ENCODE measurements around the gene LIMCH1. TPM values are rescaled to one million over a fixed set of nuclear protein-coding genes. Genes with fewer than 3 reads are reported as not detected.

The LIMCH1 gene
- total RNA-seq, 5 donors from 2014 or later (not counting 1 experiment from before 2014, with no cell fraction given), result 0.15 to 0.38 (median 0.30) TPM

- Histone ChIP-seq H3K4me1 (ENCODE audit: control insufficient read depth in 1 of 2, extremely low read depth in 1 of 2, insufficient read depth in 2 of 2, low read length in 2 of 2) (no peaks in the 10 kb centered on the region), H3K36me3 (ENCODE audit: control insufficient read depth in 2 of 2, extremely low read depth in 1 of 2, insufficient read depth in 1 of 2, low read length in 1 of 2) (no peaks in the 10 kb centered on the region), H3K9me3 (no peaks in the 10 kb centered on the region), H3K27ac (ENCODE audit: low read length) (no peak overlapping the region), H3K27me3 (replicated peaks in 1 of 2; ENCODE audit: control insufficient read depth in 2 of 2, extremely low read depth in 1 of 2, insufficient read depth in 2 of 2, low read length in 1 of 2) (no peaks in the 10 kb centered on the region), H3K4me3 (ENCODE audit: control insufficient read depth in 1 of 2, extremely low read depth in 1 of 2, low read length in 1 of 2) (no peak overlapping the region)
- no peak overlapping the region for H3K27ac Mint-ChIP-seq
- POLR2A ChIA-PET, result no interaction called here
- H3K4me1 Mint-ChIP-seq, result no peaks in the 10 kb centered on the region
- H3K4me3 Mint-ChIP-seq, result no peak overlapping the region
- peaks cover 0 to 6% of the 10 kb centered on the region in 2 donors for H3K27me3 Mint-ChIP-seq
- no peaks in the 10 kb centered on the region for H3K36me3 Mint-ChIP-seq
- no peak for ATAC-seq (replicated peaks in 1 of 4)
- DNase-seq, result no peak
- CTCF ChIA-PET, result no interaction called here
- peaks cover 0 to 5% (median 0%) of the 10 kb centered on the region in 3 donors for H3K9me3 Mint-ChIP-seq
- 79% methylated on average over 4 of the region's 6 CpGs for WGBS (ENCODE audit: insufficient coverage)
These were observed 9.3 kb upstream of the LIMCH1 start for GRCh38 chr4:41528512-41529205.

- H3K9me3 ChIP-seq, result no peaks in the 10 kb centered on the region
- no peak overlapping the region for H3K27ac ChIP-seq (ENCODE audit: low read length)
- no peaks in the 10 kb centered on the region for H3K36me3 ChIP-seq (ENCODE audit: control insufficient read depth in 2 of 2, extremely low read depth in 1 of 2, insufficient read depth in 1 of 2, low read length in 1 of 2)
- no peaks in the 10 kb centered on the region for H3K4me1 ChIP-seq (ENCODE audit: control insufficient read depth in 1 of 2, extremely low read depth in 1 of 2, insufficient read depth in 2 of 2, low read length in 2 of 2)
- no peaks in the 10 kb centered on the region for H3K27me3 ChIP-seq (replicated peaks in 1 of 2; ENCODE audit: control insufficient read depth in 2 of 2, extremely low read depth in 1 of 2, insufficient read depth in 2 of 2, low read length in 1 of 2)
- Mint-ChIP-seq H3K27me3 (peaks cover 0 to 3% of the 10 kb centered on the region in 2 donors), H3K36me3 (no peaks in the 10 kb centered on the region), H3K4me1 (no peaks in the 10 kb centered on the region), H3K9me3 (peaks cover 0 to 5% (median 0%) of the 10 kb centered on the region in 3 donors), H3K27ac (no peak overlapping the region), H3K4me3 (no peak overlapping the region)
- ChIA-PET POLR2A (no interaction called here), CTCF (no interaction called here)
- ATAC-seq (replicated peaks in 1 of 4) (no peak), DNase-seq (no peak)
- no peak overlapping the region for H3K4me3 ChIP-seq (ENCODE audit: control insufficient read depth in 1 of 2, extremely low read depth in 1 of 2, low read length in 1 of 2)
- WGBS (ENCODE audit: insufficient coverage), result no CpG with 5 or more reads among the region's 5 CpGs
These were observed 7.2 kb upstream of the LIMCH1 start for GRCh38 chr4:41530741-41531140.

GRCh38 chr4:41532336-41532735 lies 5.6 kb upstream of the LIMCH1 start:
- DNase-seq (no peak), ATAC-seq (replicated peaks in 1 of 4) (no peak)
- H3K27ac Mint-ChIP-seq, result no peak overlapping the region
- CTCF ChIA-PET, result no interaction called here
- WGBS (ENCODE audit: insufficient coverage), result 100% methylated on average over 1 of the region's 7 CpGs
- Histone ChIP-seq H3K27me3 (replicated peaks in 1 of 2; ENCODE audit: control insufficient read depth in 2 of 2, extremely low read depth in 1 of 2, insufficient read depth in 2 of 2, low read length in 1 of 2) (no peaks in the 10 kb centered on the region), H3K9me3 (no peaks in the 10 kb centered on the region), H3K36me3 (ENCODE audit: control insufficient read depth in 2 of 2, extremely low read depth in 1 of 2, insufficient read depth in 1 of 2, low read length in 1 of 2) (no peaks in the 10 kb centered on the region), H3K27ac (ENCODE audit: low read length) (no peak overlapping the region), H3K4me3 (ENCODE audit: control insufficient read depth in 1 of 2, extremely low read depth in 1 of 2, low read length in 1 of 2) (no peak overlapping the region), H3K4me1 (ENCODE audit: control insufficient read depth in 1 of 2, extremely low read depth in 1 of 2, insufficient read depth in 2 of 2, low read length in 2 of 2) (no peaks in the 10 kb centered on the region)
- POLR2A ChIA-PET, result no interaction called here
- H3K27me3 Mint-ChIP-seq, result no peaks in the 10 kb centered on the region
- H3K4me3 Mint-ChIP-seq, result no peak overlapping the region
- H3K36me3 Mint-ChIP-seq, result no peaks in the 10 kb centered on the region
- no peaks in the 10 kb centered on the region for H3K9me3 Mint-ChIP-seq
- no peaks in the 10 kb centered on the region for H3K4me1 Mint-ChIP-seq

GRCh38 chr4:41532882-41533281 lies 5.1 kb upstream of the LIMCH1 start:
- ATAC-seq (replicated peaks in 1 of 4), result no peak
- no peaks in the 10 kb centered on the region for H3K27me3 Mint-ChIP-seq
- Histone ChIP-seq H3K27me3 (replicated peaks in 1 of 2; ENCODE audit: control insufficient read depth in 2 of 2, extremely low read depth in 1 of 2, insufficient read depth in 2 of 2, low read length in 1 of 2) (no peaks in the 10 kb centered on the region), H3K4me1 (ENCODE audit: control insufficient read depth in 1 of 2, extremely low read depth in 1 of 2, insufficient read depth in 2 of 2, low read length in 2 of 2) (no peaks in the 10 kb centered on the region), H3K27ac (ENCODE audit: low read length) (no peak overlapping the region), H3K4me3 (ENCODE audit: control insufficient read depth in 1 of 2, extremely low read depth in 1 of 2, low read length in 1 of 2) (no peak overlapping the region), H3K36me3 (ENCODE audit: control insufficient read depth in 2 of 2, extremely low read depth in 1 of 2, insufficient read depth in 1 of 2, low read length in 1 of 2) (no peaks in the 10 kb centered on the region), H3K9me3 (no peaks in the 10 kb centered on the region)
- WGBS (ENCODE audit: insufficient coverage), result 79% methylated on average over 2 of the region's 2 CpGs
- H3K9me3 Mint-ChIP-seq, result no peaks in the 10 kb centered on the region
- H3K27ac Mint-ChIP-seq, result no peak overlapping the region
- H3K4me3 Mint-ChIP-seq, result no peak overlapping the region
- CTCF ChIA-PET, result no interaction called here
- no peak for DNase-seq
- no peaks in the 10 kb centered on the region for H3K36me3 Mint-ChIP-seq
- H3K4me1 Mint-ChIP-seq, result no peaks in the 10 kb centered on the region
- POLR2A ChIA-PET, result no interaction called here

- CTCF ChIA-PET, result no interaction called here
- no peaks in the 10 kb centered on the region for H3K36me3 Mint-ChIP-seq
- no peak for ATAC-seq (replicated peaks in 1 of 4)
These were observed 4.3 kb upstream of the LIMCH1 start for GRCh38 chr4:41533680-41534079.

GRCh38 chr4:41534404-41534803 lies 3.6 kb upstream of the LIMCH1 start:
- CTCF ChIA-PET, result no interaction called here
- POLR2A ChIA-PET, result no interaction called here

More at GRCh38 chr4:41533680-41534079, 4.3 kb upstream of the LIMCH1 start:
- H3K4me3 ChIP-seq (ENCODE audit: control insufficient read depth in 1 of 2, extremely low read depth in 1 of 2, low read length in 1 of 2), result no peak overlapping the region
- H3K27ac ChIP-seq (ENCODE audit: low read length), result no peak overlapping the region
- H3K27me3 ChIP-seq (replicated peaks in 1 of 2; ENCODE audit: control insufficient read depth in 2 of 2, extremely low read depth in 1 of 2, insufficient read depth in 2 of 2, low read length in 1 of 2), result no peaks in the 10 kb centered on the region
- H3K27ac Mint-ChIP-seq, result no peak overlapping the region
- no peaks in the 10 kb centered on the region for H3K9me3 Mint-ChIP-seq
- H3K36me3 ChIP-seq (ENCODE audit: control insufficient read depth in 2 of 2, extremely low read depth in 1 of 2, insufficient read depth in 1 of 2, low read length in 1 of 2), result no peaks in the 10 kb centered on the region
- H3K4me3 Mint-ChIP-seq, result no peak overlapping the region
- no peak for DNase-seq
- 68% methylated on average over 3 of the region's 3 CpGs for WGBS (ENCODE audit: insufficient coverage)
- no peaks in the 10 kb centered on the region for H3K9me3 ChIP-seq
- no peaks in the 10 kb centered on the region for H3K27me3 Mint-ChIP-seq
- no peaks in the 10 kb centered on the region for H3K4me1 ChIP-seq (ENCODE audit: control insufficient read depth in 1 of 2, extremely low read depth in 1 of 2, insufficient read depth in 2 of 2, low read length in 2 of 2)
- no peaks in the 10 kb centered on the region for H3K4me1 Mint-ChIP-seq
- POLR2A ChIA-PET, result no interaction called here

GRCh38 chr4:41535911-41536371 lies 2.0 kb upstream of the LIMCH1 start:
- no peak overlapping the region for H3K4me3 Mint-ChIP-seq
- DNase-seq (no peak), ATAC-seq (replicated peaks in 1 of 4) (no peak)
- H3K4me1 Mint-ChIP-seq, result no peaks in the 10 kb centered on the region
- H3K36me3 Mint-ChIP-seq, result no peaks in the 10 kb centered on the region
- Histone ChIP-seq H3K4me1 (ENCODE audit: control insufficient read depth in 1 of 2, extremely low read depth in 1 of 2, insufficient read depth in 2 of 2, low read length in 2 of 2) (no peaks in the 10 kb centered on the region), H3K4me3 (ENCODE audit: control insufficient read depth in 1 of 2, extremely low read depth in 1 of 2, low read length in 1 of 2) (no peak overlapping the region), H3K36me3 (ENCODE audit: control insufficient read depth in 2 of 2, extremely low read depth in 1 of 2, insufficient read depth in 1 of 2, low read length in 1 of 2) (no peaks in the 10 kb centered on the region), H3K27ac (ENCODE audit: low read length) (no peak overlapping the region), H3K27me3 (replicated peaks in 1 of 2; ENCODE audit: control insufficient read depth in 2 of 2, extremely low read depth in 1 of 2, insufficient read depth in 2 of 2, low read length in 1 of 2) (peaks cover 0 to 2% of the 10 kb centered on the region in 2 experiments), H3K9me3 (no peaks in the 10 kb centered on the region)
- POLR2A ChIA-PET, result no interaction called here
- peaks cover 0 to 3% of the 10 kb centered on the region in 2 donors for H3K27me3 Mint-ChIP-seq
- no peak overlapping the region for H3K27ac Mint-ChIP-seq
- CTCF ChIA-PET, result no interaction called here
- WGBS (ENCODE audit: insufficient coverage), result no CpG with 5 or more reads among the region's 6 CpGs
- H3K9me3 Mint-ChIP-seq, result no peaks in the 10 kb centered on the region

More at GRCh38 chr4:41534404-41534803, 3.6 kb upstream of the LIMCH1 start:
- Histone ChIP-seq H3K36me3 (ENCODE audit: control insufficient read depth in 2 of 2, extremely low read depth in 1 of 2, insufficient read depth in 1 of 2, low read length in 1 of 2) (no peaks in the 10 kb centered on the region), H3K27ac (ENCODE audit: low read length) (no peak overlapping the region), H3K9me3 (no peaks in the 10 kb centered on the region), H3K4me1 (ENCODE audit: control insufficient read depth in 1 of 2, extremely low read depth in 1 of 2, insufficient read depth in 2 of 2, low read length in 2 of 2) (no peaks in the 10 kb centered on the region), H3K4me3 (ENCODE audit: control insufficient read depth in 1 of 2, extremely low read depth in 1 of 2, low read length in 1 of 2) (no peak overlapping the region), H3K27me3 (replicated peaks in 1 of 2; ENCODE audit: control insufficient read depth in 2 of 2, extremely low read depth in 1 of 2, insufficient read depth in 2 of 2, low read length in 1 of 2) (peaks cover 0 to 2% of the 10 kb centered on the region in 2 experiments)
- Mint-ChIP-seq H3K36me3 (no peaks in the 10 kb centered on the region), H3K27me3 (peaks cover 0 to 2% of the 10 kb centered on the region in 2 donors), H3K4me3 (no peak overlapping the region), H3K4me1 (no peaks in the 10 kb centered on the region), H3K27ac (no peak overlapping the region), H3K9me3 (no peaks in the 10 kb centered on the region)
- ATAC-seq (replicated peaks in 1 of 4) (no peak), DNase-seq (no peak)
